Heart right ventricle (tissue), 16 donors: ENCODE measurements around the gene KYNU. TPM values are rescaled to one million over a fixed set of nuclear protein-coding genes. Genes with fewer than 3 reads are reported as not detected.

Experiments used
- ATAC-seq, 8 donors: fragments of 200-7000 bp; cut with Tn5 transposase; one replicate each; pipeline ENCODE4 v1.9.1; 2020; ENCODE audit warnings: mild to moderate bottlenecking in 8 of 8, moderate library complexity in 8 of 8, moderate number of reproducible peaks in 1 of 8
- DNase-seq, 2 donors: peaks; one replicate each; pipeline ENCODE4 v3.0.0-alpha.2; 2020
- H3K27ac ChIP-seq, 10 donors: fragments of 200-600 bp; sonication (generic) in 2 of 10; one replicate each; pipeline versions ENCODE4 v1.5.0 to v1.8.0; 2020 to 2022; ENCODE audit warnings: mild to moderate bottlenecking in 3 of 10
- H3K27me3 ChIP-seq, 7 donors: fragments of 200-600 bp; one replicate each; pipeline ENCODE4 v1.8.0; 2021 to 2022; ENCODE audit warnings: mild to moderate bottlenecking in 2 of 7
- H3K36me3 ChIP-seq, 9 donors: fragments of 200-600 bp; sonication (generic) in 1 of 9; one replicate each; pipeline versions ENCODE4 v1.5.0 to v1.8.0; 2020 to 2022; ENCODE audit warnings: mild to moderate bottlenecking in 2 of 9
- H3K4me1 ChIP-seq, 9 donors: fragments of 200-600 bp; sonication (generic) in 1 of 9; one replicate each; pipeline versions ENCODE4 v1.5.0 to v1.8.0; 2020 to 2022; ENCODE audit warnings: mild to moderate bottlenecking in 4 of 9
- H3K4me3 ChIP-seq, 10 donors: fragments of 200-600 bp; sonication (generic) in 2 of 10; one replicate each; pipeline versions ENCODE4 v1.5.0 to v1.8.0; 2020 to 2022; ENCODE audit warnings: mild to moderate bottlenecking in 7 of 10, moderate library complexity in 2 of 10
- H3K9me3 ChIP-seq, 11 donors: fragments of 200-600 bp in 10 of 11; sonication (generic) in 2 of 11; one replicate each; pipeline versions ENCODE4 v1.5.0 to v1.8.0; 2013 to 2022; ENCODE audit warnings: mild to moderate bottlenecking in 2 of 11, control low read depth in 1 of 11, moderate library complexity in 1 of 11
- CTCF ChIP-seq, 9 donors: fragments of 200-600 bp; sonication (generic) in 2 of 9; IDR thresholded peaks; one replicate each; pipeline versions ENCODE4 v1.5.0 to v1.8.0; 2021 to 2022; ENCODE audit warnings: antibody characterized with exemption in 9 of 9, mild to moderate bottlenecking in 5 of 9, moderate library complexity in 1 of 9
- WGBS, 2 donors: extraction: QIAGEN DNeasy Blood & Tissue Kit; methylation state at CpG; one replicate each; pipeline ENCODE4 v1.1.7; 2013; ENCODE audit warnings: inconsistent platforms in 1 of 2; 5-methylcytosine and 5-hydroxymethylcytosine counted together
- intact Hi-C, 10 donors: fragments of 100-400 bp; cut with DNase I; formaldehyde crosslinking; loops; one replicate each; pipeline versions ENCODE4 v1.11.1 to v1.14.2; 2022
- polyA plus RNA-seq, 2 donors: library from polyadenylated mRNA; stranded (reverse); fragments of 200-250 nt; gene quantifications; one replicate each; pipeline ENCODE4 v1.2.3, GENCODE V29; 2013
- total RNA-seq, 10 donors: library from RNA; stranded (reverse); fragmentation: NEBNext Ultra II Directional in 3 of 10; extraction: Animal tissue kit (Norgen Biotek cat#: 25700) in 3 of 10; gene quantifications; one replicate each; pipeline versions ENCODE4 v1.2.1 to v1.2.4, GENCODE V29; 2021 to 2023
- donor health status: Arrhythmogenic right ventricular cardiomyopathy.
- donor health status: ischemic (EF 13 %, LVEDD 7.1; RV severe dilation, severe dysfunction).
- donor health status: healthy with polysubstance abuse.
- donor health status: DM: no; HTN: yes; CAD: no.
- donor health status: DM: no; HTN: no; CAD: no.
- donor health status: ischemic (EF 25% LVEDD 6.9; RV normal size, moderate dysfunction).
- donor health status: ischemic (EF 25% LVEDD 5.7; RV mildly dilated, moderate dysfunction).
- donor health status: healthy.
- donor health status: DM: yes; HTN: yes; CAD: no.
- donor health status: Ischemic cardiomyopathy.
- donor health status: ischemic (EF 35%, LVEDD 5.7; RV mildly dilated, moderate dysfunction).
- donor health status: nonischemic (EF 11% LVEDD 7.7; RV severe dilation, severe dysfunction).
- donor health status: DM: yes; HTN: yes; CAD: no.
- donor health status: PGD.
- donor health status: ischemic (EF 29% LVEDD 5.4; RV normal size, mild dysfunction).
- donor health status: nonischemic (EF 23%, LVEDD 6.1; RV moderate dilation, normal function).

Gene KYNU
- total and polyA plus RNA-seq, 12 donors: 0.07 to 9.5 (median 0.78) TPM

GRCh38 chr2:142992840-142993239, 115.4 kb downstream of the KYNU start:
- Histone ChIP-seq H3K9me3 (no peaks in the 10 kb centered on the region), H3K27me3 (peaks cover 0 to 4% (median 0%) of the 10 kb centered on the region in 7 donors), H3K36me3 (no peaks in the 10 kb centered on the region), H3K4me3 (no peak overlapping the region), H3K4me1 (peaks cover 0 to 5% (median 0%) of the 10 kb centered on the region in 9 donors), H3K27ac (no peak overlapping the region)
- ATAC-seq (no peak), DNase-seq (no peak)
- 73 to 79% methylated on average over 4 of the region's 4 CpGs for whole genome bisulfite sequencing, 2 donors
- intact Hi-C loops: no loop called here
- TF ChIP-seq CTCF (IDR thresholded peaks at IDR 0.05): no peak

GRCh38 chr2:142993771-142994170, 116.3 kb downstream of the KYNU start:
- no peaks in the 10 kb centered on the region for H3K9me3 ChIP-seq
- WGBS, 2 donors: 62 to 66% methylated on average over 2 of the region's 2 CpGs
- ATAC-seq (no peak), DNase-seq (no peak)
- no peak overlapping the region for H3K27ac ChIP-seq
- no peak for TF ChIP-seq CTCF (IDR thresholded peaks at IDR 0.05)
- no peaks in the 10 kb centered on the region for H3K36me3 ChIP-seq
- intact Hi-C loops: no loop called here
- H3K4me1 ChIP-seq: peaks cover 0 to 5% (median 0%) of the 10 kb centered on the region in 9 donors
- peaks cover 0 to 4% (median 0%) of the 10 kb centered on the region in 7 donors for H3K27me3 ChIP-seq
- H3K4me3 ChIP-seq: no peak overlapping the region

- 91 to 95% methylated on average over 2 of the region's 2 CpGs for WGBS, 2 donors
- no peak for TF ChIP-seq CTCF (IDR thresholded peaks at IDR 0.05)
- Histone ChIP-seq H3K36me3 (no peaks in the 10 kb centered on the region), H3K27ac (no peak overlapping the region), H3K9me3 (no peaks in the 10 kb centered on the region), H3K4me1 (peaks cover 0 to 3% (median 0%) of the 10 kb centered on the region in 9 donors), H3K4me3 (no peak overlapping the region), H3K27me3 (peaks cover 0 to 4% (median 0%) of the 10 kb centered on the region in 7 donors)
- DNase-seq (no peak), ATAC-seq (no peak)
- intact Hi-C loops: no loop called here
These were observed 117.2 kb downstream of the KYNU start for GRCh38 chr2:142994665-142995064.

- no peak for TF ChIP-seq CTCF (IDR thresholded peaks at IDR 0.05)
- no peak overlapping the region for H3K27ac ChIP-seq
- H3K36me3 ChIP-seq: no peaks in the 10 kb centered on the region
- intact Hi-C loops: no loop called here
- H3K4me1 ChIP-seq: no peaks in the 10 kb centered on the region
- H3K4me3 ChIP-seq: no peak overlapping the region
- ATAC-seq: no peak
- 57 to 66% methylated on average over 1 of the region's 1 CpG for WGBS, 2 donors
- no peaks in the 10 kb centered on the region for H3K9me3 ChIP-seq
- DNase-seq: no peak
- peaks cover 0 to 9% (median 0%) of the 10 kb centered on the region in 7 donors for H3K27me3 ChIP-seq
These were observed 119.8 kb downstream of the KYNU start for GRCh38 chr2:142997231-142997630.
